Stimulated activated CD4-positive, alpha-beta T cell treated with anti-CD3 and anti-CD28 coated beads, Interleukin-2, amount 100 ng/mL, for 24 hours (primary cell): ENCODE data around the gene SEC11A.
"Not testable (repeated sequence)": the region's sequence is repeated elsewhere in the genome, so short reads cannot be mapped to it uniquely, and the experiment has no call there.

ENCODE experiments used
- DNase-seq, 2 donors: peaks; one replicate each; pipeline ENCODE4 v3.0.0-alpha.2; 2020

Gene SEC11A

GRCh38 chr15:84736375-84736774 is 20.4 kb upstream of the SEC11A start:
- DNase-seq = peak; percentile 69 to 73

DNA sequence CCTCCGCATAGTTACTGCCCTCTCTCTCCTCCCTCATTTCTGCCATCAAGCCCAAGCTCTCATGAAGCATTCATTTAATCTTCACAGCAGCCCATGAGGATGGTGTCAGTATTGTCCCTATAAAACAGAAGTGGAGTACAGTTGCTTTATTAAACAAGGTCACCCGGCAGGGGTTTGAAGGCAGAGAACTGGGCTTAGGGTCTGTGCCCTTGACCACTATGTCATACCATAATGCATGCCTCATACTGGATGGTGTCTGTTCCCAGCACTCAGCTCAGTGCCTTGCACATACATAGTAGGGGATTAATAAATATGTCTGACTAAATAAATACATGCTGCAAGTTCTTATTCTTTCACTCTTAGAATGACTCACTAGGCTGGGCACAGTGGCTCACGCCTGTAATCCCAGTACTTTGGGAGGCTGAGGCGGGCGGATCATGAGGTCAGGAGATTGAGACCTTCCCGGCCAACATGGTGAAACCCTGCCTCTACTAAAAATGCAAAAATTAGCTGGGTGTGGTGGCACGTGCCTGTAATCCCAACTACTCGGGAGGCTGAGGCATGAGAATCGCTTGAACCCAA is 19.6 kb upstream of the SEC11A start:
- DNase-seq = peak; percentile 35 to 38

DNA sequence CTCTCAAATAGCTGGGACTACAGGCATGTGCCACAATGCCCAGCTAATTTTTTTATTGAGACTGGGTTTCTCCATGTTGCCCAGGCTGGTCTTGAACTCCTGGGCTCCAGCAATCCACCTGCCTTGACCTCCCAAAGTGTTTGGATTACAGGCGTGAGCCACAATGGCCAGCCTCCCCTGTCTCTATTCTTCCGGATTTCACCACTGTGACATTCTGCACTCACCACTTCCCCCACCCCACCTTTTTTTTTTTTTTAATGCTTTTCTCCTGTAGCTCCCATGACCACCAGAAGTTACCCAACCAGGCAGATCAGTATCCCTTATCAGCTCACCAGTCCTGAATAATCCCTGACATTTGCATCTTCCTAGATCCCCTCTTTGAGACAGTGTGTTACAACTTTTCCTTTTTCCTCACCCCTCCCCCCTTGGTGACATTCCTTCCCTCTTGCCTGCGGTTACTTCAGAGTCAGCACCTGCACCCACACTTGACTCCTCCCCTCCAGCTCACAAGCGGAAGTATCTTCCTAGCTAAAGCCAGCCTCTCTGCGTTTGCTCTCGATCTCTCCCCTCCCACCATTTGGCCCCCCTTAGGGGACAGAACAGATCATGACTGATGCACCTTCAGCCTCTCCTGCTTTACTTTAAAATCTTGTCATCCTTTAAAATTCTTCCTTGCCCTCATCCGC is 19.0 kb upstream of the SEC11A start:
- DNase-seq = peak; percentile 71 to 74

DNA sequence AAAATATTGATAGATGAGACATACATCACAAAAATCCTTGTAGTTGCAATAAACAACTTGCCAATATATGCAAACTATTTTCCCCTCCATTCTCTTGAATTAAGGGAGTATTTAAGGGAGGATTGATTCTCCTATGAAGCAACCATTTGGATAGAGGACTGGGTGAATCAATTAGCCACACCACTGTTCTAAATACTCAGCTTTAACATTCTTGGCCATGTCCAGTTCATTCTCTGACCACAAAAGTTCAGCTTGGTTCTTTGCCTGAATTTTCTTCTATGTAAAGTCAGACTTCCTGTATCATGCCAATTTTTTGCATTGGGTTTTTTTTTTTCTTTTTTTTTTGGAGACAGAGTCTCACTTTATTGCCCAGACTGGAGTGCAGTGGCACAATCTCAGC is 15.8 kb upstream of the SEC11A start:
- no peak for DNase-seq

- DNase-seq = no peak
Measured at GRCh38 chr15:84727429-84727828, 11.5 kb upstream of the SEC11A start.

GRCh38 chr15:84725001-84725491 is 9.1 kb upstream of the SEC11A start:
- no peak for DNase-seq

DNA sequence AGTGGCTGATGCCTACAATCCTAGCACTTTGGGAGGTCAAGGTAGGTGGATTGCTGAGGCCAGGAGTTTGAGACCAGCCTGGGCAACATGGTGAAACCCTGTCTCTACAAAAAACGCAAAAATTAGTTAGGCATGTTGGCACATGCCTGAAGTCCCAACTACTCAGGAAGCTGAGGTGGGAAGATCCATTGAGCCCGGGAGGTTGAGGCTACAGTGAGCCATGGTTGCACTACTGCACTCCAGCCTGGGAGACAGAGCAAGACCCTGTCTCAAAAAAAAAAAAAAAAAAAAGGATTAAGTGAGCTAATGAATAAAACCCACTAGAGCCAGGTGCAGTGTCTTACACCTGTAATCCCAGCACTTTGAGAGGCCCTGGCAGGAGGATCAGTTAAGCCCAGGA is 6.7 kb upstream of the SEC11A start:
- DNase-seq = no peak

DNA sequence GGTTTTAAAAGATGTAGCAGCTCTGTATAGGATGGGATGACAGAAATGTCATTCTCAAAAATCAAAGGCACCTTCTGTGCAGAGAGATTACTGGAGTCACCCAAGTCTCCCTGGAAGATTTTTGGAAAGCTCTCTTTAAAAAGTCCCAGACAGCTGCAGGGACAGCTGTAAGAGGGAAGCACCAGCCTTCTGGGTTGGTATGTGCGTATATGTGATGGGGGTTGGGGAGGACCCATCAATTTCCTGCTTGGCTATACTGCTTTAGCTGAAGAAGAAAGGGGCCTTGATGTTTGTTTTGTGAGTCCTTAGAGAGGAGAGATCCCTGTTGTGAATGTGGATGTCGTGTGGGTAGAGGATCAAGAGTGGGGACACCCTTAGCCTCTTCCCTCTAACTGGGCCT is 5.4 kb upstream of the SEC11A start:
- DNase-seq = no peak

GRCh38 chr15:84715441-84716035 is 401 bp downstream of the SEC11A start:
- DNase-seq = peak; percentile 65 to 68

DNA sequence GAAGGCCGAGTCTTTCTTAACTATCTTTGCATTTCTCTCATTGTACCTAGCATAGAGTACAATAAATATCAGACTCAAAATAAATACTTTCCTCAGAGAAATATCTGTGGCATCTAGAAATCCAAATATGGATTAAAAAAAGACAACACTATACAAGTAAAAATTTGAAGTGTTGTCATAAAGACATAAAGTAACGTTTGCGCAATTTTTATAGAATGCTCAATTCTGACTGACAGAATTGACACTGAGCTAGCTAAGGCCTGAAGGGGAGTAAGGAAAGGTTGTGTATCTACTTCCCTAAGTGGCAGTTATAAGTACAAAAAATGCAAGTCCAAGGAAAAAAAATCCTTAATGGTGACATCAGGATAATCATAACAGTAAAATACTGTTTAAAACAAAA is 1.1 kb downstream of the SEC11A start:
- DNase-seq = no peak

DNA sequence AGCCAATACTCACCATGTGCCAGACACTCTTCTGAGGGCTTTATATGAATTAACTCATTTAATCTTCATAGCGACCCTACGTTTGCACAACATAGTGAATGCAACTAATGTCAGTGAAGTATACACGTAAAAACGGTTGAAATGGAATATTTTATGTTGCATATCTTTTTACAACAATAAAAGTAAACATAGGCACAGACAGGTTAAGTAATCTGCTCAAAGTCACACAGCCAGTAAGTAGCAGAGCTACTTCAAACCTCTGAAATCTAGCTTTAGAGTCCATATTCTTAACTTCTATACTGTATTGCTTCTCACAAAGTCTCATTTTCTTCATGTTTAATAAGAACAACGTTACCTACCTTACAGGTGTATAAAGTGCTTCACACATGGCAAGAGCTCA is 1.6 kb downstream of the SEC11A start:
- no peak for DNase-seq

DNA sequence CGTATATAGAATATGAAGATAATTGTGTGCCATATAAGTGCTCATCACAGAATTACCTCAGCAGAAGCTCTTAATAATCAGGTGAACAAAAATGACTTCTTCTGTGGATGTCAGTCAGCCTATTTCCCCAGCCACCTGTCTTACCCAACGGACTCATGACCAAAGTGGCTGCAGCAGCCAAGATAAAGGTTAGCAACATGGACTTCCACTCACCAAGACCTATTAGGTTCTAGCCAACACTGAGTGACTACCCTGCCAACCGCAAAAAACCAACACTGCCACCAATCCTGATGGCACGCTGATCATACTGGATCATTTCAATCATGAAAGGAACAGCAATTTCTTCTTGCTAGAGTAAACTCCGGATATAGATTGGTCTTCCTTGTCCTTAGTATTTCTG is 12.1 kb downstream of the SEC11A start:
- no peak for DNase-seq

- DNase-seq = no peak
Measured at GRCh38 chr15:84702961-84703482, 12.9 kb downstream of the SEC11A start.

DNA sequence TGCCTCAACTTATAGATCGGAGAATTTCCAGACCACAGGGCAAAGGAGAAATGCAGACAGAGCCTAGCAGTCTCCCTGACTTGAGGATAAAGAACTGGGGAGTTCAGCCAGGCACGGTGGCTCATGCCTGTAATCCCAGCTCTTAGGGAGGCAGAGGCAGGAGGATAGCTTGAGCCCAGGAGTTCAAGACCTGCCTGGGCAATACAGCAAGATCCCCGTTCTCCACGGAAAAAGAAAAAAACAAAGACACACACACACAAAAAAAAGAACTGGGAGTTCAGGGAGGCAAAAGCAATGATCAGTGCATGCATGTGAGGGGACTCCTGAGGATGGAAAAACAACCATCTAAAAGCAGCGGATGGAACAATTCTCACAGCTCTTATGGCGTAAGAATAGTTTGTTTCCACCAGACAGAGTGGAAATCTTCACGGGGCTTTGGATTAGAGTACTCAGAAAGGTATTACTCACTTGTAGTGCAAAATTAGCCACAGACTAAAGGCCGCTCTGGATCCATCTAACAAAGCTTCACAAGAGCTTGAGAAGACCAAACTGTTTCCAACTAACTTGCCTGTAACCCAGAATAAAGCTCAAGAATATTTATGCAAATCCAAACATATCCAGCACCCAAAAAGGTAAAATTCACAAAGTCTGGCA is 16.3 kb downstream of the SEC11A start:
- no peak for DNase-seq

DNA sequence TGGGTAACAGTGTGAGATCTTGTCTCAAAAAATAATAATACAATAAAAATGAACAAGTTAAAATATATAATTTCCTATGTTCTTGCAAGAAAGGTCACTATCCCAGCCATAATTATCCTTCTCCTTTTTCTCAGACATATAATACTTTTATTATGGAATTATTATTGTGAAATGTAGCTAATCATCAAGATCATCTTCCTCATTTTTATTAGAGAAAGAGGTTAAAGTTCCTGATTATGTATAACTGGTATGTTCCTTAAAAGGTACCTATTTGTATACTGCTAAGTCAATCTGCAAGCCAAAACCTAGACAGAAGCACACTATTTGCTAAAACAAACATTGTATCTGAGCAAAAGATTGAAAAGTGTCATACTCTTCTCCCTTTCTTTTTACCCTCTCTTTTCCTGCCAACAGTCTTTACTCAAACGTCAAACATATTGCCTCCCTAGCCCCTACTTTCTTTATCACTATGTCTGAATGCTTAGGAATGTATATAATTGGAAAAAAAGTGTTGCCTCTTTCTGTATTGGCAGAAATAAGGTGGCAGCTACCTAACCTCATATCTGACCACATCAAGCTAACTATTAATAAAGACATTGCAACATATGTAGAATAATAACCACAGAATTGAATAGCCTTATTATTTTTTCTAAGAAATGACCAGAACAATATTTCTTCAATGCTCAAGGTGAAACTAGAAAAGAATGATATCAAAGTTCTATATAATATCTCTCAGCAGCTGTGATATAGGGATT is 18.5 kb downstream of the SEC11A start:
- no peak for DNase-seq

GRCh38 chr15:84696757-84697156 is 19.2 kb downstream of the SEC11A start:
- no peak for DNase-seq

DNA sequence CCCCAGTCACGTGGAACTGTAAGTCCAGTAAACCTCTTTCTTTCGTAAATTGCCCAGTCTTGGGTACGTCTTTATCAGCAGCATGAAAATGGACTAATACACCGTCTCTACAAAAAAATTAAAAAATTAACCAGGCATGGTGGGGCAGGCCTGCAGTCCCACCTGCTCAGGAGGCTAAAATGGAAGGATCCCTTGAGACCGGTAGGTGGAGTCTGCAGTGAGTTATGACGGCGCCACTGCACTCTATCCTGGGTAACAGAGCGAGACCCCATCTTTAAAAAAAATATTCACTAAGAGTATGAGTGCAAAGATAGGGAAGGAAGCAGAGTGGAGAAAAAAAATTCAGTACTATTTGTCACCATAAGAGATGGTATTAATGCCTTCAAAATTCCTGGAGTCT is 25.6 kb downstream of the SEC11A start:
- no peak for DNase-seq

- DNase-seq = no peak
Measured at GRCh38 chr15:84689858-84690257, 26.1 kb downstream of the SEC11A start.

DNA sequence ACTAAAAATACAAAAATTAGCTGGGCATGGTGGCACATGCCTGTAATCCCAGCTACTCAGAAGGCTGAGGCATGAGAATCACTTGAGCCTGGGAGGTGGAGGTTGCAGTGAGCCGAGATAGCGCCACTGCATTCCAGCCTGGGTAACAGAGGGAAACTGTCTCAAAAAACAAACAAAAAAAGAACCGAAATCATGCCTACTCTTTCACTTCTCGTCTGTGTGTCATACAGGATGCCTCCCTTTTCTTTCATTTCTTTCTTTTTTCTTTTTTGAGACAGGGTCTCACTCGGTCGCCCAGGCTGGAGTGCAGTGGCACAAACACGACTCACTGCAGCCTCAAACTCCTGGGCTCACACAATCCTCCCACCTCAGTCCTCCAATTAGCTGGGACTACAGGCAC is 29.5 kb downstream of the SEC11A start:
- DNase-seq = not testable (repeated sequence)

DNA sequence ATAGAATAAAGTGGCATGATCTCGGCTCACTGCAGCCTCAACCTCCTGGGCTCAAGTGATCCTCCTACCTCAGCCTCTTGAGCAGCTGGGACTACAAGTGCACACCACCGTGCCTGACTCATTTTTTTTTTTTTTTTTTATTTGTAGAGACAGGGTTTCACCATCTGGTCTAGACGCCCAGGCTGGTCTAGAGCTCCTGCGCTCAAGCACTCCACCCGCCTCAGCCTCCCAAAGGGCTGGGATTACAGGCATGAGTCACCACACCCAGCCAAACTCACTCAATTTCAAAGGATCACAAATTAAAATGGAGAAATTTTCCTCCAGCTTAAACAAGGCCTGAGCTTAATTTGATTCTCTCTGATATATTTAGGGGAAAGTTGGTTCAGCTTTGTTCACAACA is 30.6 kb downstream of the SEC11A start:
- no peak for DNase-seq

DNA sequence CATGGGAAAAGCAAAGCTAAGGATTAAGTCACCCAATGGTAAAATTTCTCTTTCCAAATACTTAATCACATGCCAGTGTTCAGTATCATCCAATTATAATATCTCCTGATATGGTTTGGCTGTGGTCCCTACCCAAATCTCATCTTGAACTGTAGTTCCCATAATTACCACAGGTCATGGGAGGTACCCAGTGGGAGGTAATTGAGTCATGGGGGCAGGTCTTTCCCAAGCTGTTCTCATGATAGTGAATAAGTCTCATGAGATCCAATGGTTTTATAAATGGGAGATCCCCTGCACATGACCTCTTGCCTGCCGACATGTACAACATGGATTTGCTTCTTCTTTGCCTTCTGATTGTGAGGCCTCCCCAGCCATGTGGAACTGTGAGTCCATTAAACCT is 31.8 kb downstream of the SEC11A start:
- no peak for DNase-seq

DNA sequence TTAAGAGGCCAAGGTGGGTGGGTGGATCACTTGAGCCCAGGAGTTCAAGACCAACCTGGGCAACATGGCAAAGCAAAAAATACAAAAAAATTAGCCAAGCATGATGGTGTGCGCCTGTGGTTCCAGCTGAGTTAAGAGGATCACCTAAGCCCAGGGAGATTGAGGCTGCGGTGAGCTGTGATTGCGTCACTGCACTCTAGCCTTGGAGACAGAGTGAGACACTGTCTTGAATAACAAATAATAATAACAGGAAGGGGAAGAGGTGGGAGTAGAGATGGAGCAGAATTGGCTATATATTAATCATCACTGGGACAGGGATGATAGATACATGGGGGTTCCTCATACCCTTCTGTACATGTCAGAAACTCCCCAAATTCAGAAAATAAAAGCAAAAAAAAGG is 34.1 kb downstream of the SEC11A start:
- peak; percentile 39 to 57 for DNase-seq

- DNase-seq = no peak
Measured at GRCh38 chr15:84671211-84671610, 44.7 kb downstream of the SEC11A start.
